ENCODE measurements around the gene ACTR1A. TPM values are rescaled to one million over a fixed set of nuclear protein-coding genes. Genes with fewer than 3 reads are reported as not detected.
A peak's percentile ranks its signal among the peaks of the same experiment; 100 is the strongest.
"Not testable (repeated sequence)": the region's sequence is repeated elsewhere in the genome, so short reads cannot be mapped to it uniquely, and the experiment has no call there.

Gene ACTR1A
- total RNA-seq, 1 donor from 2014 or later = 192 TPM

DNA sequence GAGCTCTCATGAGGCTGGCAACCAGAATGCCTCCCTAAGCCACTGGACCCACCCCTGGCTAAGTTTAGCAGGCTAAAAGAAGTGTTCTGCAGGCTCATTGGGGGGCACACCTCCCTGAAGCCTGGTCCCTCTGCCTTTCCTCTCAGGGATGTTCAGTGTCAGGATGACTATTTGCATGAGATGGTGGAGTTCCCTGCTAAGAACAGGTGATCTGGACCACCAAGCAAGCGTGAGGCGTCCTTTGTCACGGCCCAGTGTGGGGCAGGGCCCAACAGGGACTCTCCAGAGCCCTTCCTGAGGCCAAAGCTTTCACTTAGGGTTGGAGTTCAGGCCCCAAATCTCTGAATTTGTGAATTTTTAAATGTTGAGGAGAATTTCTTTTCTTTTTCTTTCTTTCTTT lies 13.2 kb upstream of the ACTR1A start:
- no peak for DNase-seq (ENCODE audit: low read depth, low spot score)

DNA sequence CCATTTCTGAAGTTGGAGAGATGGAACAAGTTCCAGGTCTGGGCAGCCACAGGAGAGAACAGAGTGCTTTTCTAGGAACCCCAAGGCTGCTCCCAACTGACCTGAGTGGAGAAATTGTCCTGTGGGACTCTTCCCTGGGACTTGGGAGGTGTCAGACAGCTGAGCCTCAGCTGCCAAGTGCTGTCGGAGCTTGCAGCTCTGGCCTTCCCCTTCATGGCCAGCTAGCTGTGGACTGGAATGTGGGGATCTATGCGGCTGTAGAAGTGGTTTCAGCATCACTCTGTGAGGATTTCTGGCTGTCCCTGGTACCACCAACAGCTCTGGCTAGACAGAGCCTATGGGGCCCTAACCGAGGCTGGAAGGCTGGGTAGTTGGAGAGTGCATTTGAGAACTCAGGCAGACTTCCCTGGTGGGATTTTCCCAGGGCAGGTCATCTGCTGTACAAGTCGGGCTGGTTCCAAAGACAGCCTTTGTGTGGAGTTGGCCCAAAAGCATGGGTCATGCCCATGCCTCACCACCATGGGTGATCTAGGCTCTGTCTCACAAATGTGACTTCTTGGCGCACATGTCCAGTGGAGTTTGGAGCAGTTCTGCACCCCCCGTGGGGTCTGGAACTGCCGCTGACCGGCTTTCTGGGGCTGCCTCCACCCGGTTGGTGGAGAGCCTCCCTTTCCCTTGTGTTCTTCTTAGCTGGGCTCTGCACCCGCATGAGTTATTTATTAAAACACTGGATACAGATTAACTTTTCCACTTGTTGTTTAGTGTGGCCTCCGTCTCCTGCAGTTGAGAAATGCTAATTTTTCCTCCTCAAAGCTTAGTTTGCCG lies 12.2 kb upstream of the ACTR1A start:
- DNase-seq (ENCODE audit: low read depth, low spot score) = no peak

DNA sequence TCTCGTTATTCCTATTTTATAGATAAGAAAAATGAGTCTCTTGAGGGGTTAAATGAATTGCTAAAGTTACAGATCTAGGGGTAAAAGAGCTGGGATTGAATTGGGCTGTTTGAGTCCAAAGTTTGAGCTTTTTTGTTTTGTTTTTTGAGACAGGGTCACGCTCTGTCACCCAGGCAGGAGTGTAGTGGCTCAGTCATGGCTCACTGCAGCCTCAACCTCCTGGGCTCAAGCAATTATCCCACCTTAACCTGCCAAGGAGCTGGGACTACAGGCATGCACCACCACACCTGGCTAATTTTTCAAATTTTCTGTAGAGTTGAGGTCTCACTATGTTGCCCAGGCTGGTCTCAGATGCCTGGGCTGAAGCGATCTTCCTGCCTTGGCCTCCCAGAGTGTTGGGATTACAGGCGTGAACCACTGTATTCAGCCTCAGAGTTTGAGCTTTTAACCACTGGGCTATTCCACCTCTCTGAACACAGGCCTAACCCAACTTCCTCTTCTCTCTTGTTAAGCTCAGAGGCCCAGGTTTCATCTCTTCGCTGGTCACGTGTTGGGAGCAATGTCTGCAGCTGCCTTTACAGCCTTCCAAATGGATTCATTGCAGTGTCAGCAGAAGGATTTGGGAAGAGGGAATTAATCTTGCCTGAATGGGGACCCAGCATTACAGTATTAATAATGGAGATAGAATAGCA lies 9.2 kb upstream of the ACTR1A start:
- DNase-seq (ENCODE audit: low read depth, low spot score) = no peak

DNA sequence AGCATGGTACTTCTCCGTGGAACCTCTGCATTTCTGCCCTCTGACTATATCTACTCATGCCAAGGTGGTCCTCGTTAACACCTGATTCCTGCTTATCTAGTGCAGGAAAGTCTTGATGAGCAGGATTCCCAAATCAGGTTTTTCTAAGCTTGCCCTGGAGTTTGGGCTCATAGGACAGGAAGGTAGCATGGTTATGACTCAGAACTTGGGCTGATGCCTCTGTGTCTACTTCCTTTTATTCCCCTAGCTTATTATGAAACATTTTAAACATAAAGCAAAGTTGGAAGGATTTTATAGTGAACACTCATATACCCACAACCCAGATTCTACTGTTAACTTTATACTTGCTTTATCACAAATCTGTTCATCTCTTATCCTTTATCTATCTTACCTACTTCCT lies 6.9 kb upstream of the ACTR1A start:
- DNase-seq (ENCODE audit: low read depth, low spot score) = peak; percentile 15

DNA sequence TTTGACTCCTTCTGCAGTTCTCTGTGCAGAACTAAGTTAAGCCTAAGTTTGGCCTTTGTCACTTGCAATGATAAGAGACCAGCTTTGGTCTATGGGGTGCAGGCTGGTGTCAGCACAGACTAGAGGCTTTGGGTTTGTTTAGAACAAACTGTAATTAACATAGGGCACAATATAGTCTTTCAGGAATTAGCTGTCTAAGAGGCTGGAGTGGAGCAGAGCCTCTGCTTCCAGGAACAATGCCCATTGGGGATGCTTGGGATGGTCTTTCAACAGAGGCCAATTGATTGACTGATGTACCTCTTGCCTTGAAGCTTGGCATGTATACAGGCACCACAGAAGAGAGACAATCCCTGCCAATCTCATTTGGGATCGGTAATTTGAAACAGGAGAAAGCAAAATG lies 6.0 kb upstream of the ACTR1A start:
- no peak for DNase-seq (ENCODE audit: low read depth, low spot score)

DNA sequence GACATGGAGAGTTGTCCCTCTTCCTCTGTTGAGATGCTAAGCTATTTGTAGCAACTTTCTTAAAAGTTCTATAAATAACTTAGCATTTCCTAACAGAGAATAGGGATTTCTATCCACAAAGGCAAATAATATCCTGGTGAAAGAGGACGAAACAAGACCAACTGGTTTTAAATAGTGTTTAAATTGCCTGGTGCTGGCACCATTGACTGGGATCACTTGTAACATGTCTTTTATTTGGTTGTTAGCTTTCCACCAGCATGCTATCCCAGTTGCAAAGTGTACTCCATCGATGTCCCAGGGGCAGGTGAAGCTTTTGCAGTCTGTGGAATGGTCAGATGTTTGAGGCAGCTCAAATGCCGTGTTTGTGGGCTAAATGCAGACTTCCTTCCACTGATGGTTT lies 5.0 kb upstream of the ACTR1A start:
- DNase-seq (ENCODE audit: low read depth, low spot score) = no peak

DNA sequence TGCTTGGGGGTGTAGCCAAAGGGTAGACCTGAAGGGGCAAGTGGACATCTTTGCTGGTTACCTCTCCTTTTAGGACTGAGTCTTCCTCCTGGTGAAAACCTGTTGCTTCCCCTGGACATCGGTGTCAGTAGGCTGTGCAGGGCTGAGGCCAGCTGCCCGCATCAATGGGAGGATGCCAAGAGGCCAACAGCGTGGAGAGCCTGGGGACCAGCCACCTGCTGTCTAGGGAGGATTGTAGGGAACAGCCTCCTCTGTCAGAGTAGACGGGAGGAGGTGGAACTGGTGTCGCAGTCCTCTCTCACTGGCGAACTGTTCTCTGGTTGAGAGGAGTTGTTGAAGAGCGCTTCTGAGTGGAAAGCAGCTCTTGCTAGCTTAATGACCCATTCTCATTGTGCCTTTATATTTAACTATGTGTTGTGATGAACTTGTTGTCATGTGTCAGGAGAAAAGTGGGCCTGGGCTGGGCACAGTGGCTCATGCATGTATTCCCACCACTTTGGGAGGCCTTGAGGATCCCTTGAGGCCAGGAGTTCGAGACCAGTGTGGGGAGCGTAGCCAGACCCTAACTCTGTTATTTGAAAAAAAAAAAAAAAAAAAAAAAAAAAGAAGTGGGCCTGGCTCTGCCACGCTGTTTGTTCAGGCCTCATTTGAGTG lies 3.1 kb upstream of the ACTR1A start:
- DNase-seq (ENCODE audit: low read depth, low spot score) = no peak

DNA sequence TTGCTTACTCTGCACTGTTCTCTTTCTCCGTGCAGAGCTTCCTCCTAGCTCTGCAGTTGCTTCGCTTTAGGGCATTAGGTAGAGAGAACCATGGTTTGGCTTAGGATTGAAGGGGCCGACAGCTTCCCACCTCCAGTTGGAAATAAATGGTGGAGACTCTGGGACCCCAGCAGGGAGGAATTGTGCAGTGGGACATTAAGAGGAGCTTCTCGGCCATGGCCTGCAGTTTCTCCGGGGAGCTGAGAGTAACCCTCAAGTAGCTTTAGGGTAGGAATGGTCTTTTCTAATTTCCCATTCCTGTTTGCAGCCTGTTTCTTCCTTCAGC lies 2.4 kb upstream of the ACTR1A start:
- DNase-seq (ENCODE audit: low read depth, low spot score) = no peak

DNA sequence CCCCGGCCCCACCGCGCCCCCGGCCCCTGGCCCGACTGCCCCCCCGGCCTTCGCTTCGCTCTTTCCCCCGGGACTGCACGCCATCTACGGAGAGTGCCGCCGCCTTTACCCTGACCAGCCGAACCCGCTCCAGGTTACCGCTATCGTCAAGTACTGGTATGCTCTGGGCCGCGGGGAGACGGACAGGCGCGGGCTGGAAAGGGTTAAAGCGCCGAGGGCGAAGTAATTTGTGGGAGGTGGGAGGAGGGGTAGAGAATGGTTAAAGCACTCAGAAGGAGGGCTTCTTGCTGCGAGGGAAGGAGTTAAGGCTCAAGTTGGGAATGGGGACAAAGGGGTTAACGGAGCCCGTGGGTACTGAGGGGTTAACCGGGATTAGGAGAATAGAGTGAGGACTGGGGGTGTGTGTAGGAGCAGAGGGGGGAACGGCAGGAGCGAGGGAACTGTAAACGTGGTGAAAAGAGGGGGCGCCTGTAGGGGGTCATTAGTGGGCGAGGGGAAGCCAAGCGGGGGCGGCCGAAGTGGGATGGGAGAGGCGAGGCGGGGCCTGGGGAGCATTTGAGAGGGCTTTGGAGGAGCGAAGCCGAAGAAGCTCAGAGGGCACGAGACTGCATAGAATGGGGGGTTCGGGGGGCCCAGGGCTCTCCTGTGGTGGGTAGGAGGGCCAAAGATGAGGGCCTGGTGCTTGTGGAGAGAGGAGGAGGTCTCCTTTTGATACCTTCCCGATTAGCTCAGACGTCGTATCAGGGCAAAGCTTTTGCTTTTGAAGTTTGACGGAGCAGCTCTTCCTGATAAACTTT lies 1.9 kb upstream of the ACTR1A start:
- no peak for DNase-seq (ENCODE audit: low read depth, low spot score)

DNA sequence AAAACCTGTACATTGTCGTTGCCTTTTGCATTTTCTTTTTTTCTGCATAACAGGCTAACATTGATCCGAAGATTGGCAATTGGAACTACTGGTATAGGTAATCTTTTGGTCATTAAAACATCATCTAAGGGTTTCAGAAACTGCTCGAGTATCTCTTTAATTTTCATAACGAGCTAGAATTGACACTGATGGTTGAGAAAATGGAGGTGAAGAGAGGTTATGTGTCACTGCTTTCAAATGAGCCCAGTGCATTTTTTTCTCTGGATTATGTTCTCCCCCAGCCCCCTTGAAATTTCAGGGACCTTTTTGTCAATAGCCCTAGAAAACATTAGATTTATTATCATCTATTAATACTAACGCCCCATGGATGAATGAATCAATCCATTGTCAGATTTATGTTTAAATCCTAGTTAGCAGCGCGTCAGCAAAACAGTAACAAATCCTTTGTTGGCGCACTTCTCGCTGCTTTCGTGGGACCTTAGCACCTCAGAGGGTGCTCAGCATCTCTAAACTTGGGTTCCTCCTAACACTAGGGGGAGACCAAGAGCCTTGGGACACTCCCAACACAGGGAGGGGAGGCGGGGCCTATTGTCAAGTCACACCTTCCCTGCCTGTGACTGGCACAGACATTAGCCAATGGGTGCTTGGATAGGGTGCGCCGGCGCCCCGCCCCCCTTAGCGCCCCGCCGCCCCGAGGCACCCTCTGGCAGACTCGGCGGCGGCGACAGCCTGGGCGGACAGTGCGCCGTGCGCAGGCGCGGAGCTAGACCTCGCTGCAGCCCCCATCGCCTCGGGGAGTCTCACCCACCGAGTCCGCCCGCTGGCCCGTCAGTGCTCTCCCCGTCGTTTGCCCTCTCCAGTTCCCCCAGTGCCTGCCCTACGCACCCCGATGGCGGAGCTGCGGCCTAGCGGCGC lies 1.0 kb upstream of the ACTR1A start, which contains the start of gene SUFU:
Gene SUFU, plus strand, starts transcription at position 709 of the 915 bp plus-strand sequence. Its CDS starts 181 bp downstream, at position 890.
- DNase-seq (ENCODE audit: low read depth, low spot score) = peak; percentile 96

DNA sequence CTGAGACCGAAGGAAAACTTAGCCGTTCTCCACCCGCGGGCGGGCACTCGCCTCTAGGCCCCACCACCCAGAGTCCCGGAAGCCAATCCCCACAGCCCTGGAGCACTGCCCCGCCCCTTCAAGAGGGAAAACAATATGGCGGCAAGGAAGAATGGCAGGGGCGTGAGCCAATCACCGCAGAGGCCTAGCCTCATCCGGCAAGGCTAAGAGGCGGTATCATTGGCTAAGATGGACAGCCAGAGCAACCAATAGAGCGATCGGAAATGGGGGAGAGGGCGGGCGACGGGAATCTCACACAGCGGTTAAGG lies 529 bp downstream of the ACTR1A start:
- DNase-seq (ENCODE audit: low read depth, low spot score) = peak; percentile 97

DNA sequence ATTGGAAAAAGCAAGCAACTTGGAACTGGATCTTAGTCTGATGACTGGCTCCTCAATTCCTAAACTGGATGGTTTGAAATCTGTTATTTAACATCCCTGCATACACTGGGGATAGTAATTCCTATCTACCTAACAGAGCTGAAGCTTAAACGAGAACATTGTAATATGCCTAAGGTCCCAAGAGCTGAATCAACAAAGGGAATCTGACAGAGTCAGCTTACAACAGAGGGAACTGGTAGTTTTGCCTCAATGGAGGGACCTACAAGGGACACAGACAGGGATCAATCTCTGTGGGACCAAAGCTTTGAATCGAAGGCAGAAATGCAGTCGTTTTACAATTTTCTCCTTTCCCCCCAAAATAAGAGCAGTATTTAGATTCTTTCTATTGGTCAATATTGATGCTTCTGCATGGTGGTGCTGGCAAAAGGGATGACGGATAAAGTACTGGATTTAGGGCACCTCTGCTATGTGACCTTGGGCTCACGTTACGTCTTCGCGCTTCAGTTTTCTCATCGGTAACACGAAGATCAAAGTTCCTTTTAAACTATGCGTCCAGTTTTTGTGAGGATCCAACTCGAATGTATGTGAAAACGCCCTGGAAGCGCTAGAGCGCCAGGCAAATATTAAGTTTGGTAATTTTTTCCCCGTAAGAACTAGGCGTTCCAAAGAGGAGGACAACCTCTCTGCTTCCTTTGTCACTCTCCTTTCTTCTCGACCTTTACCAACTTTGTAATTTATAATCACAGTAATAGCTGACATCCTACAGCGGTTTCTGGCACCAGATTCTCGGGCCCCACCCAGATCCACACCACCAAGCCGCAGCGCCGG lies 1.1 kb downstream of the ACTR1A start:
- DNase-seq (ENCODE audit: low read depth, low spot score) = no peak

DNA sequence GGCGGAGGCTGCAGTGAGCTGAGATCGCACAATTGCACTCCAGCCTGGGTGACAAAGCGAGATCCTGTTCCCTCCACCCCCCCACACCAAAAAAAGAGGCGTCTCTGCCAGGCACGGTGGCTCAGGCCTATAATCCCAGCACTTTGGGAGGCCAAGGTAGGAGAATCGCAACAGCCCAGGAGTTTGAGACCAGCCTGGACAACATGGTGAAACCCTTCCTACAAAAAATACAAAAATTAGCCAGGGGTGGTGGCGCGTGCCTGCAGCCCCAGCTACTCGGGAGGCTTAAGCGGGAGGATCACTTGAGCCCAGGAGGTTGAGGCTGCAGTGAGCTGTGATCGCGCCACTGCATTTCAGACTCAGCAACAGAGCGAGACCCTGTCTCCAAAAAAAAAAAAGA lies 1.8 kb downstream of the ACTR1A start:
- not testable (repeated sequence) for DNase-seq (ENCODE audit: low read depth, low spot score)

DNA sequence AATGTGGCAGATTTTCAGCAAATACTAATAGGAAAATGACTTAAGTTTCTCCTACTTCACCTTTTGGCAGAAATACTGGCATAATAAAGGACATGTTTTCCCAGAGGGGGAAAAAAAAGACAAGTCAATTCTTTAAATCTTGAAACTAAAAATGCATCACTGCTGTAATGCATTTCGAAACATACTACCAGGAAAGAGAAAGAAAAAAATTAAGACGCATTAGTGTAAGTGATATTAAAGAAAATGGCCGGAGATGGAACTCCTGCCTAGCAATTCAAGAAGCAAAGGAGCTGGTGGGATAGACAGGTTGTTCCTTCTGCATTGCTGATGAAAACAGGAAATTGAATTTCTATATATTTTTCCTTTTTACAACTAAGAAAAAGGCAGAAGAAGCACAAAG lies 3.2 kb downstream of the ACTR1A start:
- DNase-seq (ENCODE audit: low read depth, low spot score) = no peak

DNA sequence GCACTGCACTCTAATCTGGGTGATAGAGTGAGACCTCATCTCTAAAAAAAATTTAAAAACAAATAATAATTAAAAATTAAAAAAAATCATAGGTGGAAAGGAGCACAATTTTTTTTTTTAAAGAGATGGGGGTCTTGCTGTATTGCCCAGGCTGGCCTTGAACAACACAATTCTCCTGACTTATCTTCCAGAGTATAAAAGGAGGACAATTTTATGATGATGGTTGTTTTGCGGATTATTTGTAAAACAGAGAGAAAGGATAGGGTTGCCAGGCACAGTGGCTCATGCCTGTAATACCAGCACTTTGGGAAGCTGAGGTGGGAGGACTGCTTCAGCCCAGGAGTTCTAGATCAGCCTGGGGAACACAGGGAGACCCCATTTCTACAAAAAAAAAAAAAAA lies 5.0 kb downstream of the ACTR1A start:
- DNase-seq (ENCODE audit: low read depth, low spot score) = no peak

DNA sequence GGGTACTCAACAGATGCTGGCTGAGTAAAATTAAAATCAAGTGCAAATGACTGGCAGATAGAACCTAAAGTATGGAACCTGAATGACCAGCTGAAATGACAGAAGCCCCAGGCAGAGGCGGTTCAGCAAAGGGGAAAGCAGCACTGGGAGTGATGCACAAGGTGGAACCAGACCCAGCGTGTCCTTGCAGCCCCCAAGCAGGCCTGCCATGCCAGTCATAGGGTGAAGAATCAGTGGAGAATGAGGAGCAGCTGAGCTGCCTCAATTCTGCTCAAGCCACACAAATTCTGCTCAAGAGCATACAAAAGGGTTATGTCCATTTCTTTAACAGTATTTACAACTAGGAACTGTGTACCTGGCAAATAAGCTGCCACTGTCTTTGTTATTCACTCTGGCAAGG lies 8.7 kb downstream of the ACTR1A start:
- DNase-seq (ENCODE audit: low read depth, low spot score) = no peak

DNA sequence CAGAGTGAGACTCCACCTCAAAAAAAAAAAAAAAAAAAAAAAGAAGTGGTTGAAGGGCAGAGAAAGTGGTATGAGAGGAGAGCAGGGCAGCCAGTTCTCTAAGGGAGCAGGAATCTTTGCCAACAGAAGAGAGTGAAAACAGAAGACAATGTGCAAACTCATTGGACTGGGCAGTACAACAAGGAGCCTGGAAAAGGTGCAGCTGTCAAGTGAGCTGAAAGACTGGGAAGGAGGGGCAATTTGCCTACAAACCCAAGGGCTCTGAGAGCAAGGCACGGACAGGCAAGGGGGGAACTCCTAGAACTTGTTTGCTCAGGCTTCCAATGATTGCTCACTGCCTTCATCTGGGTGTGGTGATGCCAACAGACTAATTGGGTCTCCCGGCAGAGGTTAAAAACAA lies 9.5 kb downstream of the ACTR1A start:
- DNase-seq (ENCODE audit: low read depth, low spot score) = no peak

DNA sequence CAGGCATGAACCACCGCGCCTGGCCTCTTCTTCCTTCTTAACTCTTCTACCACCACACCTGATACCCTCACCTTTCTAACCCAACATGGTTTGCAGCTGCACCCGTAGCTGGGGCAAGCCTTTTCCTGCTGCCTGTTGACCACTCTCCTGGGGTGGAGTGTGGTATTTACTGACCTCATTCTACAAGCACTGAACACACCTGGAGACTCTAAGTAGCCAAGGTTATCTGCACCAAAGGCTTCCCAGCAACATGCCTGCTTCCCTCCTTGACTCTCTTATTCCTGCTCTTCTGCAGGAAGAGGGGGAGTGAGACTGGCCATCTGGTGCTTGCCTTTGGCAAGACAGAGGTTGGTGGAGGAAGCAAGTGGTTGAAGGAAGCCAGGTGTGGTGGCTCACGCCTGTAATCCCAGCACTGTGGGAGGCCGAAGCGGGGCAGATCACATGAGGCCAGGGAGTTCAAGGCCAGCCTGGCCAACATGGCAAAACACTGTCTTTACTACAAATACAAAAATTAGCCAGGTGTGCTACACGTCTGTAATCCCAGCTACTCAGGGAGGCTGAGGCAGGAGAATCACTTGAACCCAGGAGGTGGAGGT lies 10.1 kb downstream of the ACTR1A start:
- DNase-seq (ENCODE audit: low read depth, low spot score) = no peak

DNA sequence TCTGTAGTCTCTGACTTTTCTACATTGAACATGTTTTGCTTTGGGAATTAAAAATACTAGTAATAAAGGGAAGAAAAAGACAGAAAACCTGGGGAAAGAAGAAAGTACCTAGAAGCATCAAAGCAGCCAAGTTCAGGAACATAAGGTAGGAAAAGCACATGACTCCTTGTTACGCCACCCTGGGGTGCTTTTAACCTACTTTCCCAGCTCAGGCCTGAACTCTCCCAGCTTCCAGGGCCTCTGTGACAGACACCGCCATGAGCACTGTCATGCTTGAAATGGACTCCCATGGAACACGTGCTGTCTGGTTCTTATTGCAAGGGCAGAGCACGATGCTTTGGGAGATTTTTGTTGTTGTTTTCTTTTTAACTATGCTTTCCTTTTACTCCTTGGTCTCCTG lies 11.4 kb downstream of the ACTR1A start:
- DNase-seq (ENCODE audit: low read depth, low spot score) = no peak

Measured in pulmonary artery endothelial cell (primary cell).